Stromal cell of bone marrow (primary cell): ENCODE measurements around the gene DBX1.
"Not testable (repeated sequence)": the region's sequence is repeated elsewhere in the genome, so short reads cannot be mapped to it uniquely, and the experiment has no call there.

Experiments
- DNase-seq: peaks from one replicate; pipeline ENCODE4 v3.0.0-alpha.2; 2012; ENCODE audit warnings: low read depth

The DBX1 gene

GRCh38 chr11:20160425-20161229, at the start of gene DBX1:
TSS of gene DBX1 (minus strand) at chr11:20160475. CDS start at chr11:20160324, 151 bp downstream.
- no peak for DNase-seq

- DNase-seq = no peak
Measured at GRCh38 chr11:20208622-20209111, 48.4 kb upstream of the DBX1 start.

- DNase-seq = no peak
Measured at GRCh38 chr11:20207781-20208621, 47.7 kb upstream of the DBX1 start.

GRCh38 chr11:20205807-20206206, 45.5 kb upstream of the DBX1 start:
- no peak for DNase-seq

- DNase-seq = no peak
Measured at GRCh38 chr11:20204681-20205080, 44.4 kb upstream of the DBX1 start.

GRCh38 chr11:20203831-20204230, 43.6 kb upstream of the DBX1 start:
- no peak for DNase-seq

- no peak for DNase-seq
Measured at GRCh38 chr11:20201231-20201630, 41.0 kb upstream of the DBX1 start.

GRCh38 chr11:20200331-20200955, 40.2 kb upstream of the DBX1 start:
- not testable (repeated sequence) for DNase-seq

GRCh38 chr11:20197881-20198280, 37.6 kb upstream of the DBX1 start:
- DNase-seq = no peak

- DNase-seq = no peak
Measured at GRCh38 chr11:20194470-20194869, 34.2 kb upstream of the DBX1 start.

GRCh38 chr11:20193307-20193706, 33.0 kb upstream of the DBX1 start:
- DNase-seq = no peak

- DNase-seq = no peak
Measured at GRCh38 chr11:20192641-20193040, 32.4 kb upstream of the DBX1 start.

GRCh38 chr11:20192151-20192550, 31.9 kb upstream of the DBX1 start:
- DNase-seq = no peak

- no peak for DNase-seq
Measured at GRCh38 chr11:20178976-20179375, 18.7 kb upstream of the DBX1 start.

GRCh38 chr11:20177136-20177535, 16.9 kb upstream of the DBX1 start:
- no peak for DNase-seq

- no peak for DNase-seq
Measured at GRCh38 chr11:20172721-20173447, 12.6 kb upstream of the DBX1 start.

- no peak for DNase-seq
Measured at GRCh38 chr11:20163783-20164481, 3.7 kb upstream of the DBX1 start.

GRCh38 chr11:20162824-20163782, 2.8 kb upstream of the DBX1 start:
- no peak for DNase-seq

GRCh38 chr11:20161923-20162744, 1.9 kb upstream of the DBX1 start:
- no peak for DNase-seq
